ENCODE data around the gene CDH23.

GRCh38 chr10:71630168-71630567 is 233.4 kb downstream of the CDH23 start:
- TF ChIP-seq, protein P1, sequence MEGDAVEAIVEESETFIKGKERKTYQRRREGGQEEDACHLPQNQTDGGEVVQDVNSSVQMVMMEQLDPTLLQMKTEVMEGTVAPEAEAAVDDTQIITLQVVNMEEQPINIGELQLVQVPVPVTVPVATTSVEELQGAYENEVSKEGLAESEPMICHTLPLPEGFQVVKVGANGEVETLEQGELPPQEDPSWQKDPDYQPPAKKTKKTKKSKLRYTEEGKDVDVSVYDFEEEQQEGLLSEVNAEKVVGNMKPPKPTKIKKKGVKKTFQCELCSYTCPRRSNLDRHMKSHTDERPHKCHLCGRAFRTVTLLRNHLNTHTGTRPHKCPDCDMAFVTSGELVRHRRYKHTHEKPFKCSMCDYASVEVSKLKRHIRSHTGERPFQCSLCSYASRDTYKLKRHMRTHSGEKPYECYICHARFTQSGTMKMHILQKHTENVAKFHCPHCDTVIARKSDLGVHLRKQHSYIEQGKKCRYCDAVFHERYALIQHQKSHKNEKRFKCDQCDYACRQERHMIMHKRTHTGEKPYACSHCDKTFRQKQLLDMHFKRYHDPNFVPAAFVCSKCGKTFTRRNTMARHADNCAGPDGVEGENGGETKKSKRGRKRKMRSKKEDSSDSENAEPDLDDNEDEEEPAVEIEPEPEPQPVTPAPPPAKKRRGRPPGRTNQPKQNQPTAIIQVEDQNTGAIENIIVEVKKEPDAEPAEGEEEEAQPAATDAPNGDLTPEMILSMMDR (IDR thresholded peaks at IDR 0.05), result no peak
- TF ChIP-seq POLR2A (IDR thresholded peaks at IDR 0.05), result no peak

Measured in adrenal gland (tissue), 5 donors.